ENCODE measurements around the gene LRRC72. TPM values are rescaled to one million over a fixed set of nuclear protein-coding genes. Genes with fewer than 3 reads are reported as not detected.
"Not testable (repeated sequence)": the region's sequence is repeated elsewhere in the genome, so short reads cannot be mapped to it uniquely, and the experiment has no call there.

The LRRC72 gene
- total RNA-seq, 8 experiments from 2014 or later = not detected

GRCh38 chr7:16592395-16592794 lies 65.8 kb downstream of the LRRC72 start:
- Histone ChIP-seq H3K27ac (no peak overlapping the region), H3K4me3 (no peak overlapping the region), H3K4me1 (replicated peaks in 1 of 2) (no peaks in the 10 kb centered on the region)
- WGBS, 10 experiments = 50 to 100% (median 92%) methylated on average over 1 to 3 of the region's 3 CpGs; no CpG with 5 or more reads in 5 of the 10 experiments
- in situ Hi-C loops (cut with MboI; ENCODE audit: low pct_unique_long_range_greater_than_20kb in 2 of 9, low sequenced_read_pairs in 9 of 9, unreplicated experiment in 9 of 9) = no loop called here
- no peak for ATAC-seq (replicated peaks in 6 of 8)

GRCh38 chr7:16594061-16594460 lies 67.4 kb downstream of the LRRC72 start:
- ATAC-seq (replicated peaks in 6 of 8) = peak in 1 of 8 experiments; percentile 47
- Histone ChIP-seq H3K4me3 (no peak overlapping the region), H3K4me1 (replicated peaks in 1 of 2) (peaks cover 0 to 5% of the 10 kb centered on the region in 2 donors), H3K27ac (no peak overlapping the region)
- in situ Hi-C loops (cut with MboI; ENCODE audit: low pct_unique_long_range_greater_than_20kb in 2 of 9, low sequenced_read_pairs in 9 of 9, unreplicated experiment in 9 of 9) = no loop called here

GRCh38 chr7:16594676-16595075 lies 68.1 kb downstream of the LRRC72 start:
- in situ Hi-C loops (cut with MboI; ENCODE audit: low pct_unique_long_range_greater_than_20kb in 2 of 9, low sequenced_read_pairs in 9 of 9, unreplicated experiment in 9 of 9) = no loop called here
- no peak for ATAC-seq (replicated peaks in 6 of 8)
- Histone ChIP-seq H3K4me3 (no peak overlapping the region), H3K4me1 (replicated peaks in 1 of 2) (peaks cover 0 to 5% of the 10 kb centered on the region in 2 donors), H3K27ac (no peak overlapping the region)
- 56 to 100% (median 88%) methylated on average over 1 of the region's 1 CpG; no CpG with 5 or more reads in 1 of the 10 experiments for WGBS, 10 experiments

- H3K27ac ChIP-seq; H3K4me3 ChIP-seq; H3K4me1 ChIP-seq (replicated peaks in 1 of 2); in situ Hi-C loops (cut with MboI; ENCODE audit: low pct_unique_long_range_greater_than_20kb in 2 of 9, low sequenced_read_pairs in 9 of 9, unreplicated experiment in 9 of 9); ATAC-seq (replicated peaks in 6 of 8): not testable (repeated sequence)
- 56 to 100% (median 77%) methylated on average over 1 to 4 of the region's 4 CpGs for WGBS, 10 experiments
These were observed 69.0 kb downstream of the LRRC72 start for GRCh38 chr7:16595596-16595995.

- ATAC-seq (replicated peaks in 6 of 8) = no peak
- H3K4me3 ChIP-seq = no peak overlapping the region
- H3K27ac ChIP-seq = no peak overlapping the region
- in situ Hi-C loops (cut with MboI; ENCODE audit: low pct_unique_long_range_greater_than_20kb in 2 of 9, low sequenced_read_pairs in 9 of 9, unreplicated experiment in 9 of 9) = no loop called here
- H3K4me1 ChIP-seq (replicated peaks in 1 of 2) = peaks cover 0 to 5% of the 10 kb centered on the region in 2 donors
- 38 to 100% (median 54%) methylated on average over 1 to 4 of the region's 4 CpGs; no CpG with 5 or more reads in 2 of the 10 experiments for WGBS, 10 experiments
These were observed 71.4 kb downstream of the LRRC72 start for GRCh38 chr7:16598015-16598414.

- WGBS, 10 experiments = 84 to 100% (median 94%) methylated on average over 3 to 7 of the region's 7 CpGs; no CpG with 5 or more reads in 2 of the 10 experiments
- Histone ChIP-seq H3K4me1 (replicated peaks in 1 of 2) (peaks cover 0 to 5% of the 10 kb centered on the region in 2 donors), H3K27ac (no peak overlapping the region), H3K4me3 (no peak overlapping the region)
- no peak for ATAC-seq (replicated peaks in 6 of 8)
- in situ Hi-C loops (cut with MboI; ENCODE audit: low pct_unique_long_range_greater_than_20kb in 2 of 9, low sequenced_read_pairs in 9 of 9, unreplicated experiment in 9 of 9) = no loop called here
These were observed 73.2 kb downstream of the LRRC72 start for GRCh38 chr7:16599860-16600259.

GRCh38 chr7:16603633-16604032 lies 77.0 kb downstream of the LRRC72 start:
- Histone ChIP-seq H3K4me1 (replicated peaks in 1 of 2) (no peaks in the 10 kb centered on the region), H3K4me3 (no peak overlapping the region), H3K27ac (no peak overlapping the region)
- ATAC-seq (replicated peaks in 6 of 8) = no peak
- in situ Hi-C loops (cut with MboI; ENCODE audit: low pct_unique_long_range_greater_than_20kb in 2 of 9, low sequenced_read_pairs in 9 of 9, unreplicated experiment in 9 of 9) = no loop called here

GRCh38 chr7:16604054-16604453 lies 77.4 kb downstream of the LRRC72 start:
- peak in 1 of 8 experiments; percentile 69 for ATAC-seq (replicated peaks in 6 of 8)
- Histone ChIP-seq H3K4me1 (replicated peaks in 1 of 2) (no peaks in the 10 kb centered on the region), H3K27ac (no peak overlapping the region), H3K4me3 (no peak overlapping the region)
- 67 to 100% (median 92%) methylated on average over 1 to 3 of the region's 3 CpGs for WGBS, 10 experiments
- in situ Hi-C loops (cut with MboI; ENCODE audit: low pct_unique_long_range_greater_than_20kb in 2 of 9, low sequenced_read_pairs in 9 of 9, unreplicated experiment in 9 of 9) = no loop called here

- no peak overlapping the region for H3K27ac ChIP-seq
- H3K4me1 ChIP-seq (replicated peaks in 1 of 2) = no peaks in the 10 kb centered on the region
- no peak for ATAC-seq (replicated peaks in 6 of 8)
- no peak overlapping the region for H3K4me3 ChIP-seq
- WGBS, 10 experiments = 71 to 100% (median 92%) methylated on average over 1 to 3 of the region's 3 CpGs; no CpG with 5 or more reads in 1 of the 10 experiments
- in situ Hi-C loops (cut with MboI; ENCODE audit: low pct_unique_long_range_greater_than_20kb in 2 of 9, low sequenced_read_pairs in 9 of 9, unreplicated experiment in 9 of 9) = no loop called here
These were observed 80.1 kb downstream of the LRRC72 start for GRCh38 chr7:16606704-16607103.

- Histone ChIP-seq H3K4me3 (no peak overlapping the region), H3K4me1 (replicated peaks in 1 of 2) (no peaks in the 10 kb centered on the region), H3K27ac (no peak overlapping the region)
- no peak for ATAC-seq (replicated peaks in 6 of 8)
- in situ Hi-C loops (cut with MboI; ENCODE audit: low pct_unique_long_range_greater_than_20kb in 2 of 9, low sequenced_read_pairs in 9 of 9, unreplicated experiment in 9 of 9) = no loop called here
- WGBS, 10 experiments = 67 to 100% (median 93%) methylated on average over 1 to 4 of the region's 4 CpGs; no CpG with 5 or more reads in 2 of the 10 experiments
These were observed 83.3 kb downstream of the LRRC72 start for GRCh38 chr7:16609842-16610450.

- in situ Hi-C loops (cut with MboI; ENCODE audit: low pct_unique_long_range_greater_than_20kb in 2 of 9, low sequenced_read_pairs in 9 of 9, unreplicated experiment in 9 of 9) = no loop called here
- WGBS, 10 experiments = 100% methylated on average over 1 to 2 of the region's 2 CpGs; no CpG with 5 or more reads in 6 of the 10 experiments
- Histone ChIP-seq H3K27ac (no peak overlapping the region), H3K4me3 (no peak overlapping the region), H3K4me1 (replicated peaks in 1 of 2) (no peaks in the 10 kb centered on the region)
- ATAC-seq (replicated peaks in 6 of 8) = no peak
These were observed 85.1 kb downstream of the LRRC72 start for GRCh38 chr7:16611711-16612110.

- ATAC-seq (replicated peaks in 6 of 8) = peak in 5 of 8 experiments; percentile 45 to 86 (median 60)
- in situ Hi-C loops (cut with MboI; ENCODE audit: low pct_unique_long_range_greater_than_20kb in 2 of 9, low sequenced_read_pairs in 9 of 9, unreplicated experiment in 9 of 9) = no loop called here
- whole genome bisulfite sequencing, 10 experiments = 60 to 100% (median 86%) methylated on average over 1 to 4 of the region's 5 CpGs; no CpG with 5 or more reads in 3 of the 10 experiments
- Histone ChIP-seq H3K27ac (no peak overlapping the region), H3K4me1 (replicated peaks in 1 of 2) (no peaks in the 10 kb centered on the region), H3K4me3 (no peak overlapping the region)
These were observed 88.6 kb downstream of the LRRC72 start for GRCh38 chr7:16615228-16615627.

GRCh38 chr7:16616122-16616521 lies 89.5 kb downstream of the LRRC72 start:
- Histone ChIP-seq H3K27ac (no peak overlapping the region), H3K4me3 (no peak overlapping the region), H3K4me1 (replicated peaks in 1 of 2) (no peaks in the 10 kb centered on the region)
- in situ Hi-C loops (cut with MboI; ENCODE audit: low pct_unique_long_range_greater_than_20kb in 2 of 9, low sequenced_read_pairs in 9 of 9, unreplicated experiment in 9 of 9) = no loop called here
- no peak for ATAC-seq (replicated peaks in 6 of 8)
- 14 to 87% (median 56%) methylated on average over 1 to 4 of the region's 4 CpGs; no CpG with 5 or more reads in 1 of the 10 experiments for WGBS, 10 experiments

GRCh38 chr7:16616542-16616941 lies 89.9 kb downstream of the LRRC72 start:
- Histone ChIP-seq H3K4me1 (replicated peaks in 1 of 2) (no peaks in the 10 kb centered on the region), H3K27ac (no peak overlapping the region), H3K4me3 (no peak overlapping the region)
- in situ Hi-C loops (cut with MboI; ENCODE audit: low pct_unique_long_range_greater_than_20kb in 2 of 9, low sequenced_read_pairs in 9 of 9, unreplicated experiment in 9 of 9) = no loop called here
- 95 to 100% (median 100%) methylated on average over 1 to 11 of the region's 18 CpGs; no CpG with 5 or more reads in 6 of the 10 experiments for WGBS, 10 experiments
- ATAC-seq (replicated peaks in 6 of 8) = no peak

All from motor neuron (in vitro differentiated cells).